Gastroesophageal sphincter (tissue), 3 donors: ENCODE data around the gene NGEF.

Experiments
- CTCF ChIP-seq, 4 experiments: fragments of 200-600 bp in 2 of 4; fragments of 450-650 bp in 2 of 4; sonication (generic) in 1 of 4; IDR thresholded peaks; one replicate each; pipeline ENCODE4 v1.5.1; 2017 to 2019; ENCODE audit warnings: antibody characterized with exemption in 4 of 4, mild to moderate bottlenecking in 2 of 4, moderate library complexity in 2 of 4
- EP300 ChIP-seq: sonication (generic); formaldehyde crosslinking; IDR thresholded peaks from one replicate; pipeline ENCODE4 v1.6.1; 2017; ENCODE audit warnings: antibody characterized with exemption, mild to moderate bottlenecking
- POLR2A ChIP-seq, 2 donors: fragments of 450-650 bp; IDR thresholded peaks; one replicate each; pipeline ENCODE4 v1.6.1; 2017; ENCODE audit warnings: antibody characterized with exemption in 2 of 2, mild to moderate bottlenecking in 2 of 2, moderate library complexity in 1 of 2
- POLR2AphosphoS5 ChIP-seq: sonication (generic); formaldehyde crosslinking; IDR thresholded peaks from one replicate; pipeline ENCODE4 v1.6.1; 2017; ENCODE audit warnings: antibody characterized with exemption

GRCh38 chr2:232993231-232993821 lies 19.7 kb downstream of the NGEF start:
- TF ChIP-seq CTCF (IDR thresholded peaks at IDR 0.05): no peak
- TF ChIP-seq POLR2A (IDR thresholded peaks at IDR 0.05): no peak
- no peak for TF ChIP-seq POLR2AphosphoS5
- no peak for TF ChIP-seq EP300
